Muscle layer of duodenum (tissue), 2 donors: Measurements from ENCODE around the gene PRRT4.

Experiments used
- H3K27ac ChIP-seq: one replicate; pipeline ENCODE4 v1.7.0; 2013; ENCODE audit warnings: mild to moderate bottlenecking, low read length
- H3K27me3 ChIP-seq: one replicate; pipeline ENCODE4 v1.7.0; 2013; ENCODE audit warnings: low read depth, mild to moderate bottlenecking, control low read depth, low read length
- H3K36me3 ChIP-seq, 2 donors: one replicate each; pipeline ENCODE4 v1.7.0; 2013; ENCODE audit warnings: low read length in 2 of 2, control low read depth in 1 of 2, mild to moderate bottlenecking in 1 of 2; ENCODE audit not compliant: insufficient read depth in 2 of 2, control insufficient read depth in 1 of 2
- H3K4me1 ChIP-seq, 2 donors: one replicate each; pipeline ENCODE4 v1.7.0; 2013; ENCODE audit warnings: low read length in 2 of 2, mild to moderate bottlenecking in 2 of 2, control low read depth in 1 of 2, moderate library complexity in 1 of 2; ENCODE audit not compliant: insufficient read depth in 2 of 2, control insufficient read depth in 1 of 2
- H3K4me3 ChIP-seq, 2 donors: one replicate each; pipeline ENCODE4 v1.7.0; 2013; ENCODE audit warnings: low read length in 2 of 2, low read depth in 1 of 2, mild to moderate bottlenecking in 1 of 2
- H3K9me3 ChIP-seq, 2 donors: one replicate each; pipeline ENCODE4 v1.7.0; 2013; ENCODE audit warnings: low read length in 2 of 2, control low read depth in 1 of 2, mild to moderate bottlenecking in 1 of 2; ENCODE audit not compliant: control insufficient read depth in 1 of 2
- donor health status: healthy.

Gene PRRT4

DNA sequence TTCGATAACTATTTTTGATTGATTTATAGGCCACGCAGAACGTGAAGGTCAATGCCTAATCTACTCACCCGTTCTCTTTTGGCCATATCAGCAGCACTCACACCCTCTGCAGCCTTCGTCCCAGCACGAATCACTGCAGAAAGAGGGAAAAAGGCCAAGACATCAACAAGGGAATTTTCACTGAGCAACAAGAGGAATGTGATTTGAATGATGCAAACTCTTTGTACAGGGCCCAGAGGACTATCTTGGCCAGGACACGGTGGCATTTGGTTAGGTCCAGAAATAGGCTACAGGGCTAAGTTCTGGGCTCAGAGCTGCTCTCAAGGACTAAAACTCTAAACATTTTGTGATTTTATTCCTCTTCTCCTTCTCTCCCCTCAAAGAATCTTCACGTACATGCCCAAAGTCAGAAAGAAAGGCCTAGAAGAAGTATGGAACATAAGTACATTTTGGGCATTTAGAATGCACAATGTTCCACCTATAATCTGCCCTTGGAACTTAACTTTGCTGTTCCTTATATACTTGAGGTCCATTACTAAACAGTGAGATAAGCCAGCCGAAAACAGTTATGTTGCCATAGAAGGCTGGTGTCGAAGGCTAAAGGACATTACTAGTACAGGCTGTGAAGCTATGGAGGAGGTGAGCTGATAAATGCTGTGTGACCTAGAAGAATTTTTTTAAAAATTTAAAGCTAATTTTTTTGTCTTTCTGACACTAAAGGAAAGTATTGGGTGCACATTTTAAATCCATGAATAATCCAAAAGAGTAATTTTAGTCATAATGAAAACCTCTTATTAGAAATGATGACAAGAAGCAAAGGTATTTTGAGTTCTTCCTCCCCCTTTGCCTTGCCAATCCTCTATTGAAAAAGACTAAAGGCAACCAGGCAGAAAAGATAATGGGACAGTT, 37.8 kb downstream of the PRRT4 start:
- Histone ChIP-seq H3K27me3 (no peaks in the 10 kb centered on the region), H3K4me1 (no peaks in the 10 kb centered on the region), H3K4me3 (no peak overlapping the region), H3K9me3 (no peaks in the 10 kb centered on the region), H3K36me3 (peaks cover 45 to 83% of the 10 kb centered on the region in 2 donors), H3K27ac (no peak overlapping the region)

DNA sequence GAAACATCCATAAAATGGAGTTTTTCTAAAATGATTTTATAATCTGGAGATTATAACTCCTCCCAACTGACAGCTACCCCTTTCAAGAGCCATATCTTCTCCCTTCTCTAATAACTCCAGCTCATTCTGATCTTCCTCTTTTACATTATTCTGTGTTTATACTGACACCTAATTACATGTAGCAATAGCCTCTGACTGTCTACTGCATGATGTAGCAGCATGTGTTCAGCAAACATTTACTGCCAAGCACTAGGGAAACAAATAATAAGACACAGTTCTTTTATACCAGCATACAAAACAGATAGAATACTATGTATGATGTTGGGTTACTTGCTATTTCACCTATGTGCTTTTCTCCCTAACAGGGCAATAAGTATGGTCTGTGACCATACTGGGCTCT, 38.5 kb downstream of the PRRT4 start:
- Histone ChIP-seq H3K4me3 (no peak overlapping the region), H3K9me3 (no peaks in the 10 kb centered on the region), H3K27ac (no peak overlapping the region), H3K4me1 (no peaks in the 10 kb centered on the region), H3K27me3 (no peaks in the 10 kb centered on the region), H3K36me3 (peaks cover 45 to 82% of the 10 kb centered on the region in 2 donors)

GRCh38 chr7:128322040-128322643, 39.3 kb downstream of the PRRT4 start:
- H3K9me3 ChIP-seq, result no peaks in the 10 kb centered on the region
- no peak overlapping the region for H3K4me3 ChIP-seq
- H3K27ac ChIP-seq, result no peak overlapping the region
- peaks cover 51 to 83% of the 10 kb centered on the region in 2 donors for H3K36me3 ChIP-seq
- H3K4me1 ChIP-seq, result no peaks in the 10 kb centered on the region
- H3K27me3 ChIP-seq, result no peaks in the 10 kb centered on the region

- no peaks in the 10 kb centered on the region for H3K4me1 ChIP-seq
- H3K27me3 ChIP-seq, result no peaks in the 10 kb centered on the region
- no peak overlapping the region for H3K27ac ChIP-seq
- no peaks in the 10 kb centered on the region for H3K9me3 ChIP-seq
- H3K4me3 ChIP-seq, result no peak overlapping the region
- H3K36me3 ChIP-seq, result peaks cover 52 to 90% of the 10 kb centered on the region in 2 donors
Measured at GRCh38 chr7:128321044-128321422, 40.5 kb downstream of the PRRT4 start.

- no peak overlapping the region for H3K4me3 ChIP-seq
- H3K4me1 ChIP-seq, result no peaks in the 10 kb centered on the region
- no peaks in the 10 kb centered on the region for H3K27me3 ChIP-seq
- no peaks in the 10 kb centered on the region for H3K9me3 ChIP-seq
- H3K27ac ChIP-seq, result no peak overlapping the region
- peaks cover 51 to 86% of the 10 kb centered on the region in 2 donors for H3K36me3 ChIP-seq
Measured at GRCh38 chr7:128318691-128319090, 42.8 kb downstream of the PRRT4 start.

- H3K9me3 ChIP-seq, result no peaks in the 10 kb centered on the region
- no peaks in the 10 kb centered on the region for H3K4me1 ChIP-seq
- H3K36me3 ChIP-seq, result peaks cover 68 to 88% of the 10 kb centered on the region in 2 donors
- no peaks in the 10 kb centered on the region for H3K27me3 ChIP-seq
- no peak overlapping the region for H3K27ac ChIP-seq
- H3K4me3 ChIP-seq, result no peak overlapping the region
Measured at GRCh38 chr7:128311013-128311412, 50.5 kb downstream of the PRRT4 start.

GRCh38 chr7:128310499-128310898, 51.0 kb downstream of the PRRT4 start:
- Histone ChIP-seq H3K27ac (no peak overlapping the region), H3K9me3 (no peaks in the 10 kb centered on the region), H3K4me3 (no peak overlapping the region), H3K36me3 (peaks cover 67 to 85% of the 10 kb centered on the region in 2 donors), H3K4me1 (no peaks in the 10 kb centered on the region), H3K27me3 (no peaks in the 10 kb centered on the region)

DNA sequence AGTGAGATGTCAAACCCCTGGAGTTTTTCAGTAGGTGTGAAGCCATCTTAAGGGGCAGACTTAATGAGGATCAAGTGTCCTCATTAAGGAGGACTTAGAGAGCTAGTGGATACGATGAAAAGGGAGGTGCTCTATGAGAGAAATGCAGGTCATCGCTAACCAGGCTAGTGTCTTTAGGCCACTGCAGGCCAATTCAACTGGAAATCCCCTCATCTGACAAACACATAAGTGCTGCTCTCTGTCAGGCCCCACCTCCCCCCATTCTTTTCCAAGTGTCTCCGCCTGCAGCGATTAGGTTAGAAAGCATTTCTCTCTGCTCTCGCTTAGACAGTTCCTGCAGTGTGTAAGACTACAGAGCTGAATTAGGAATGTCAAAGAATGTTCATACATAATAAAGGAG, 51.5 kb downstream of the PRRT4 start:
- no peaks in the 10 kb centered on the region for H3K9me3 ChIP-seq
- no peaks in the 10 kb centered on the region for H3K27me3 ChIP-seq
- no peaks in the 10 kb centered on the region for H3K4me1 ChIP-seq
- peaks cover 62 to 83% of the 10 kb centered on the region in 2 donors for H3K36me3 ChIP-seq
- no peak overlapping the region for H3K4me3 ChIP-seq
- H3K27ac ChIP-seq, result no peak overlapping the region

DNA sequence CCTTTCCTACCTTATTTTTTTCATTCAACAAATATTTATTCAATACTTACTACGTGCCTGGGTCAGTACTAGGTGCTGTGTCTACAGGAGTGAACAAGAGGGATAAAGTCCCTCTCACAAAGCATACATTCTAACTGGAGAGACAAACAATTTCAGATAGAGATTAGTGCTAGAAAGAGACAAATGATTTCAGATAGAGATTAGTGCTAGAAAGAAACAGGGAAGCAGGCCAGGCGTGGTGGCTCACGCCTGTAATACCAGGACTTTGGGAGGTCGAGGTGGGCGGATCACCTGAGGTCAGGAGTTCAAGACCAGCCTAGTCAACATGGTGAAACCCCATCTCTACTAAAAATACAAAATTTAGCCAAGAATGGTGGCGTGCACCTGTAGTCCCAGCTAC, 52.4 kb downstream of the PRRT4 start:
- Histone ChIP-seq H3K4me3 (no peak overlapping the region), H3K27me3 (no peaks in the 10 kb centered on the region), H3K36me3 (peaks cover 55 to 81% of the 10 kb centered on the region in 2 donors), H3K4me1 (no peaks in the 10 kb centered on the region), H3K27ac (no peak overlapping the region), H3K9me3 (no peaks in the 10 kb centered on the region)

DNA sequence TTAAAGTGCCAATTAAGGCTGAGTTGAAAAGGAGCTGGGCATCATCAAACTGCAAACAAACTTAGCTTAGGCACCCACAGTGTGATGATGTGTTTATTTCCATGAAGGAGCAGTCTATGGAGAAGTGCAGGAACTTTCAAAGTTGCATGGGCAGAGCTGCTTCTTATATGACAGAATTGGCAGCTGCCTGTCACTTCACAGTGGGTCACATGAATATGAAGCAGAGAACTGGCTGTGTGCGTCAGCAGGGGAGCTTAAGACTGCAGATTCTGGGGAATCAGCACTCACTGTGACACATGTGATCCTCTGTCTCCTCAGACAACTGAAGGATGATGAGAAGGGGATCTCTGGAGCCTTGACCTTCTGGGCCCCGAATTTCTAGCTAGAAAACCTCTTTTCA, 54.4 kb downstream of the PRRT4 start:
- no peaks in the 10 kb centered on the region for H3K9me3 ChIP-seq
- no peaks in the 10 kb centered on the region for H3K4me1 ChIP-seq
- H3K4me3 ChIP-seq, result no peak overlapping the region
- H3K27ac ChIP-seq, result no peak overlapping the region
- H3K36me3 ChIP-seq, result peaks cover 39 to 65% of the 10 kb centered on the region in 2 donors
- H3K27me3 ChIP-seq, result no peaks in the 10 kb centered on the region

DNA sequence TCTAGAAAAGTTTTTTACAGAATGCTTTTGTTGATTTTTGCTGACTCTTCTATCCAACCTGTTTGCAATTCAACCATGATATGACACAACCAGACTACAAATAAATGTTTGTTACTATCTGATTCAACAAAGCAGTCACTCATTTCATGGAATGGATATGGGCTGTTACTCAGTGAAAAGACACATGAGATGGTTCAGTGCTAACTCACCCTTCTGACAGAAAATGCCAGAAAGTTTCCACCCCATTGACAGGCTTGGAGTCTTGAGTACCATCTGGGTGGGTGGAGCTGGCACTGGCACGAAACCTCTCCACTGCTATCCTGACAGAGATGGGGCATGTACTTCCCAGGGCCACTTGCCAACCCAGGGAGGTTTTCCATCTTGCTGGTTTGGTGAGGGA, 57.3 kb downstream of the PRRT4 start:
- no peak overlapping the region for H3K27ac ChIP-seq
- no peaks in the 10 kb centered on the region for H3K4me1 ChIP-seq
- peaks cover 15 to 41% of the 10 kb centered on the region in 2 donors for H3K36me3 ChIP-seq
- no peak overlapping the region for H3K4me3 ChIP-seq
- H3K9me3 ChIP-seq, result no peaks in the 10 kb centered on the region
- H3K27me3 ChIP-seq, result no peaks in the 10 kb centered on the region
